Activated CD8-positive, alpha-beta memory T cell treated with anti-CD3 and anti-CD28 coated beads, Interleukin-2, amount 50 U/mL, for 24 hours (primary cell): ENCODE results near the gene HTR2A.

Experiments used
- DNase-seq: peaks from one replicate; pipeline ENCODE4 v3.0.0-alpha.2; 2020; ENCODE audit errors: extremely low read depth

Gene HTR2A

GRCh38 chr13:46868091-46868490 is 28.8 kb downstream of the HTR2A start:
- DNase-seq, result no peak

GRCh38 chr13:46866150-46866549 is 30.7 kb downstream of the HTR2A start:
- no peak for DNase-seq

- no peak for DNase-seq
Observed at GRCh38 chr13:46864941-46865340, 31.9 kb downstream of the HTR2A start.

- DNase-seq, result no peak
Observed at GRCh38 chr13:46861959-46862358, 34.9 kb downstream of the HTR2A start.

- DNase-seq, result no peak
Observed at GRCh38 chr13:46860722-46861121, 36.1 kb downstream of the HTR2A start.

- no peak for DNase-seq
Observed at GRCh38 chr13:46858776-46859175, 38.1 kb downstream of the HTR2A start.

- DNase-seq, result no peak
Observed at GRCh38 chr13:46858163-46858562, 38.7 kb downstream of the HTR2A start.

- DNase-seq, result no peak
Observed at GRCh38 chr13:46855664-46856063, 41.2 kb downstream of the HTR2A start.

GRCh38 chr13:46855166-46855565 is 41.7 kb downstream of the HTR2A start:
- DNase-seq, result no peak

- DNase-seq, result no peak
Observed at GRCh38 chr13:46852168-46852567, 44.7 kb downstream of the HTR2A start.

GRCh38 chr13:46850214-46850613 is 46.6 kb downstream of the HTR2A start:
- DNase-seq, result no peak

- DNase-seq, result no peak
Observed at GRCh38 chr13:46846726-46847125, 50.1 kb downstream of the HTR2A start.

- DNase-seq, result no peak
Observed at GRCh38 chr13:46845146-46845545, 51.7 kb downstream of the HTR2A start.

GRCh38 chr13:46844431-46844830 is 52.4 kb downstream of the HTR2A start:
- DNase-seq, result no peak

- no peak for DNase-seq
Observed at GRCh38 chr13:46839399-46839798, 57.5 kb downstream of the HTR2A start.

GRCh38 chr13:46834657-46835056 is 62.2 kb downstream of the HTR2A start:
- no peak for DNase-seq

- DNase-seq, result no peak
Observed at GRCh38 chr13:46831588-46832194, 65.2 kb downstream of the HTR2A start.

GRCh38 chr13:46830405-46831005 is 66.3 kb downstream of the HTR2A start:
- DNase-seq, result no peak

GRCh38 chr13:46822551-46822950 is 74.3 kb downstream of the HTR2A start:
- DNase-seq, result no peak

- no peak for DNase-seq
Observed at GRCh38 chr13:46817838-46818476, 78.9 kb downstream of the HTR2A start.

- no peak for DNase-seq
Observed at GRCh38 chr13:46817095-46817494, 79.8 kb downstream of the HTR2A start.

- no peak for DNase-seq
Observed at GRCh38 chr13:46816371-46816770, 80.5 kb downstream of the HTR2A start.

GRCh38 chr13:46812301-46812797 is 84.5 kb downstream of the HTR2A start:
- DNase-seq, result no peak
